Cardiac fibroblast (primary cell): ENCODE data around the gene SELENBP1.
"Not testable (repeated sequence)": the region's sequence is repeated elsewhere in the genome, so short reads cannot be mapped to it uniquely, and the experiment has no call there.

Source experiments
- DNase-seq, 2 donors: peaks; one replicate each; pipeline versions ENCODE4 v3.0.0 to v3.0.0-alpha.2; 2010; ENCODE audit warnings: low read depth in 2 of 2
- H3K4me3 ChIP-seq, 2 donors: replicated peaks in 1 of 2; 1 replicate in 1 of 2; 2 replicates in 1 of 2; pipeline ENCODE4 v1.5.1; 2011; ENCODE audit warnings: low read depth in 2 of 2, low read length in 2 of 2, mild to moderate bottlenecking in 2 of 2, moderate library complexity in 1 of 2
- CTCF ChIP-seq: IDR thresholded peaks from one replicate; pipeline ENCODE4 v1.5.1; 2011; ENCODE audit warnings: low read depth, mild to moderate bottlenecking, low read length, inconsistent platforms

Gene SELENBP1

GRCh38 chr1:151401125-151401788 is 28.8 kb upstream of the SELENBP1 start:
- H3K4me3 ChIP-seq, result peak overlapping the region in 1 of 2 donors; percentile 68
- peak in 1 of 2 donors; percentile 31 for DNase-seq
- no peak for TF ChIP-seq CTCF

GRCh38 chr1:151399324-151400171 is 27.0 kb upstream of the SELENBP1 start, which contains the start of gene PSMB4:
Gene PSMB4 (plus strand): TSS chr1:151399573. CDS start chr1:151399588, 15 bp downstream.
- H3K4me3 ChIP-seq, result peak within 1 kb of the TSS; percentile 68 to 91
- TF ChIP-seq CTCF, result no peak
- peak; percentile 95 to 96 for DNase-seq

GRCh38 chr1:151396265-151396664 is 23.8 kb upstream of the SELENBP1 start:
- peak in 1 of 2 donors; percentile 38 for DNase-seq
- not testable (repeated sequence) for H3K4me3 ChIP-seq

- H3K4me3 ChIP-seq, result no peak overlapping the region
- DNase-seq, result no peak
- TF ChIP-seq CTCF, result no peak
Measured at GRCh38 chr1:151393583-151393982, 21.1 kb upstream of the SELENBP1 start.

GRCh38 chr1:151391079-151391563 is 18.6 kb upstream of the SELENBP1 start:
- no peak for DNase-seq
- no peak overlapping the region for H3K4me3 ChIP-seq
- TF ChIP-seq CTCF, result no peak

- not testable (repeated sequence) for H3K4me3 ChIP-seq, DNase-seq
Measured at GRCh38 chr1:151390221-151391078, 17.9 kb upstream of the SELENBP1 start.

- no peak overlapping the region for H3K4me3 ChIP-seq
- TF ChIP-seq CTCF, result no peak
Measured at GRCh38 chr1:151386002-151386401, 13.5 kb upstream of the SELENBP1 start.

More at GRCh38 chr1:151386002-151386401, 13.5 kb upstream of the SELENBP1 start:
- DNase-seq, result no peak
